Fibroblast of mammary gland (primary cell): ENCODE data around the gene GOLGA5.

ENCODE experiments used
- DNase-seq: peaks from one replicate; pipeline ENCODE4 v3.0.0-alpha.2; 2010; ENCODE audit warnings: low read depth
- H3K4me3 ChIP-seq: 2 replicates; pipeline ENCODE4 v1.5.1; 2011; ENCODE audit warnings: low read depth, mild to moderate bottlenecking, low read length, moderate library complexity; ENCODE audit not compliant: control insufficient read depth
- TF ChIP-seq, protein P1 (sequence below): conservative IDR thresholded peaks from 2 replicates; pipeline ENCODE4 v1.5.1; 2011; ENCODE audit warnings: low read depth, low read length, inconsistent platforms; ENCODE audit not compliant: control insufficient read depth, insufficient read depth

Gene GOLGA5

DNA sequence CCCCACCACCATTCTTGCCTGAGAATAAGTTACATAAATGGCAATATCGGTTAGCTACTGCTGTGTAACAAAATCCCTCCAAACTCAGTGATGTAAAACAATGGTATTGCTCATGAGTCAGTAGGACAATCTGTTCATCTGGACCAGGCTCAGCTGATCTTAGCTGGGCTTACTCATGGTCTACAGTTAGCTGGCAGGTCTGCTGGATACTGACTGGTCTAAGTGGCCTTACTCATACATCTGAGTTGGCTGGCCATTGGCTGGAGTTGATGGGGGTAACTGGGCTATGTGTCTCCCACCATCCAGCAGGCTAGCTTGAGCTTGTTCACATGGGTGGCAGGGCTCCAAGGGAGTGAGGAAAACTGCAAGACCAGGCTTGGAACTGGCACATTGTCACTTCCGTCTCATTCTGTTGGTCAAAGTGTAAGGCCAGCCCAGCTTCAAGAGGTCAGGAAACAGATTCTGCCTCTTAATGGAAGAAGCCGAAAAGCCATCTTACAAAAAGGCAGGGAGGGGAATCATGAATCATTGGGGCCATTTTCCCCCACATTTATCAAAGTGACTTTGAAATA lies 72.2 kb downstream of the GOLGA5 start:
- TF ChIP-seq, protein P1, sequence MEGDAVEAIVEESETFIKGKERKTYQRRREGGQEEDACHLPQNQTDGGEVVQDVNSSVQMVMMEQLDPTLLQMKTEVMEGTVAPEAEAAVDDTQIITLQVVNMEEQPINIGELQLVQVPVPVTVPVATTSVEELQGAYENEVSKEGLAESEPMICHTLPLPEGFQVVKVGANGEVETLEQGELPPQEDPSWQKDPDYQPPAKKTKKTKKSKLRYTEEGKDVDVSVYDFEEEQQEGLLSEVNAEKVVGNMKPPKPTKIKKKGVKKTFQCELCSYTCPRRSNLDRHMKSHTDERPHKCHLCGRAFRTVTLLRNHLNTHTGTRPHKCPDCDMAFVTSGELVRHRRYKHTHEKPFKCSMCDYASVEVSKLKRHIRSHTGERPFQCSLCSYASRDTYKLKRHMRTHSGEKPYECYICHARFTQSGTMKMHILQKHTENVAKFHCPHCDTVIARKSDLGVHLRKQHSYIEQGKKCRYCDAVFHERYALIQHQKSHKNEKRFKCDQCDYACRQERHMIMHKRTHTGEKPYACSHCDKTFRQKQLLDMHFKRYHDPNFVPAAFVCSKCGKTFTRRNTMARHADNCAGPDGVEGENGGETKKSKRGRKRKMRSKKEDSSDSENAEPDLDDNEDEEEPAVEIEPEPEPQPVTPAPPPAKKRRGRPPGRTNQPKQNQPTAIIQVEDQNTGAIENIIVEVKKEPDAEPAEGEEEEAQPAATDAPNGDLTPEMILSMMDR = no peak
- DNase-seq = peak; percentile 73
- no peak overlapping the region for H3K4me3 ChIP-seq

DNA sequence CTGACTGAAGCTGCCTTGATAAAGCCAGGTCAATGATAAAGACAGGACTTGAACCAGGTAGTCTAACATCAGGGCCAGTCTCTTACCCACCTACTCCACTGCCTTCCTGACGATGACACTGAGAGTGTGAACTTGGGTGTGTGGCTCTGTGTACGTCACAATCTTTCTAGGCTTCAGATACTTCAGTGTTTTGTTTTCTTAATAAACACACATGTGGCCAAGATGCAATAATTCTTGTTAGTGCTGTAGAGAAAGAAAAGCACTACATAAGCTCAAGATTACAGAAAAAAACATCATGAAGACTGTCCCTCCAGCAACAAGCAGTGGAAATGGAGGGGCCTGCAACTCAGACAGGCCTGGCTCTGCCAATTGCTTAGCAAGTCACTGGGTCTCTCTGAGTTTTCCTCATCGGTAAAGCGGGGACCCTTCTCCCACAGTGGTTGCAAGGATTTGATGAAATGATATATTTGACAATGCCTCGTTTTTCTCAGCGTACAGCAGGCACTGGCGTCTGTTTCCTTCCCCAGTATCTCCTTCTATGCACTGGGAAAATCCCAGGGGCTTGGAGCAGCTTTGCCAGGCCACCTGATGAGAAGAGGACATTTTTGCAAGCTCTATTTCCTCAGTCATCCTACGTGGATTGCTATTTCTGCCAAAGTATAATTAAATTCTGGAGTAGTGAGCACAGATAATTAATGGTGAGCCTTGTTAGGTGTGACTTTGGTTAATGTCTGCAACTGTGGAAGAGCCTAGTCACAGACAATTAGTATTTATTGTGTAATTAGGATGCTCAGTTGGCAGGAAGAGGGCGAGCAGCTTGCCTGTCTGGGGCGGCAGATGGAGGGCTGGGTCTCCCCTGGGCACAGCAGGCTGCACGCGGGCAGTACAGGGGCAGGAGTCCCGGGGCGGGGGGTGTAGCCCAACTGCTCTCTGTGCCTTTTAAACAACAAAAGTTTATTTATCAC lies 73.1 kb downstream of the GOLGA5 start:
- TF ChIP-seq, protein P1 = no peak
- no peak for DNase-seq
- no peak overlapping the region for H3K4me3 ChIP-seq

DNA sequence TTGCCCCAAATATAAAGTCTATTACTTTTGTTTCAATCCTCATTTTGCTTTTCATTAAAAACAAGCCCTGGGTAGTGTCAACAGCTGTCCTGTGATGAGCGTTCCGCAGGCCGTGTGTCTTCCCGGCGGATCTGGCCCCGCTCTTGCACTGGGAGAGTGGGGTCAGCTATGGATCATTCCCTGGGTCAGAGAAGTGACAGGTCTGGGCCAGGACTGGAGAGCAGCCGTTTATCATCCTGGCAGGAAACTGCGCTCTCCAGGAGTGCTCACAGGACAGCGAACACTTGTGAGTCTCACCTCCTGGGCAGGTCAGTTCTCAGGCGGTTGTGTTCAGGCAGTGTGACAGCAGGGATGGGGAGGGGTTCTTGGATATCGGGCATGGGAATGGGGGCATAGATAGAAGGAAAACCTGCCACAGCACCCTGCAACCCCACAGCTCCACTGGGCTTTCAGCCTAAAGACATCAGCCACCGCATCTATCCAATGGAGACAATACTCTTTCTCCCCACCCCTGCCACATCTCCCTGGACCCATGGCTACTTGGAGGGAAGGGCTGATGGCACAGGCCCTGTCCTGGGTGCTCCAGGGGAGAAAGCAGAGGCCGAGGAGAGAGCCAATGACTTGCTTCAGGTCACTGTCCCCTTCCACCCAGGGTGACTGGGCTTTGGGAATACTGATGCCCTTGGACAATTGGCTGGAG lies 81.0 kb downstream of the GOLGA5 start:
- TF ChIP-seq, protein P1 = no peak
- DNase-seq = no peak
- H3K4me3 ChIP-seq = no peak overlapping the region

DNA sequence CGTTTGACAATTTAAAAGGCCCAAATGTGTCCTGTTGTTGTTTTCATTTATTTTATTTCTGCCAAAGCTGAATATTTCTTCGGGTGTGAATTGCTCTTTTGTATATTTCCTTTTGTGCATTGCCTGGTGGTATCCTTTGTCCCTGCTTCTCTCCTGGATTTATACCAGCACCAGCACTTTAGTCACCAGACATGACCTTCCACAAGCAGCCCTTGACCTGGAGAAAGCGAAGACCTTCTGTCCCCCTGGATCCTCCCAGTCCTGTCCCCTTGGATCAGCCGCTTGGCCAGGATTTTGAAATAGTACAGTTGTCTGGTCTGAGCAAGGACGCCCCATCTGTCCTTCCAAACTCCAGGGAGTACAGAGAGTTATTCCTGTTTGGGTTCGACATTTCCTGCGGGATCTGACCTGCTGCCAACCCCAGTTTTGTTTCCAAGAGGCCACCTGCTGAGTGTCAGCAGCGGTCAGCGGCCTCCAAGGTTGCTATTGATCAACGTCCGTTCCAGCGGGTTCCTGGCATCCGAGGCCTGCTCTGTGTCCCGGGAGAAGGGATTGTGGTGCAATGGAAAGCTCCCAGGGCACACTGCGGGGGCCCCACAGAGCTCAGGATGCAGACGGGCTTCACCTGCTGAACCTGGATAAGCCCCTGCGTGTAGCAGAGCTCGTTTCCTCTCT lies 83.8 kb downstream of the GOLGA5 start:
- DNase-seq = no peak
- TF ChIP-seq, protein P1 = no peak
- H3K4me3 ChIP-seq = no peak overlapping the region

DNA sequence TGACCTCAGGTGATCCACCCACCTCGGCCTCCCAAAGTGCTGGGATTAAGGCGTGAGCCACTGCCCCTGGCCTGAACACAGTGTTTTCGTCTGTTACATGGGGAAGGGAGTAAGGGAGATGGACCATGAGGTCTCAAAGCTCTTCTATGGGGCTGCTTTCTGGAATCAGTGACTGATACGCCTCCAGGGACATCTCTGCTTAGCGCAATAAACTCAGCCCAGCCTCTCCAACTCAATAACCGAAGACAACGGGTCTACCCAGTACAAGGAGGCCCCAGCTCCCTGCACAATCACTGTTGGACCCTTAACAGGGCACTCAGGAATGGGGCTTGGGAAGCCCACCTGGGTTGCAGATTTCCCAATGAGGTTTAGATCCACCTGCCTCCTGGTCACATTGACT lies 86.2 kb downstream of the GOLGA5 start:
- TF ChIP-seq, protein P1 = no peak
- DNase-seq = peak; percentile 65
- no peak overlapping the region for H3K4me3 ChIP-seq

DNA sequence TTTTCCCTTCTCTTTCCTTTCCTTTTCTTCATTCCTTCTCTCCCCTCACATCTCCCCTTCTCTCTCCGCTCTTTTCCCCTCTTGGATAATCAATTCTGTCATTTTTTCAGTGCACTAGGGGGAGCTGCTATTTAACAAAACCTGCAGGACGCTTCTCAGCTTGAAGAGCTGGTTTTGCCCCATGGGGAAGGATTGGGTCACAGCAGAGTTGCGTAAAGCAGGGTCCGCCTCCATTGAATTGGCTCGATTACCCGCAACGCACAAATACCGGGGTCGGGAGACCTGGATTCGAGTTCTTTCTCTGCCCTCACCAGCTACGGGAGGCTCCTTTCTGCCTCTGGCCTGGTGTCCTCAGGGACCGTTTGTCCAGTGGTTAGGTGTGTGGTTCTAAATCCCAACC lies 86.7 kb downstream of the GOLGA5 start:
- TF ChIP-seq, protein P1 = peak; percentile 45
- peak; percentile 68 for DNase-seq
- no peak overlapping the region for H3K4me3 ChIP-seq
